NCI-H2081 treated with DMSO at 0.1 percent for 48 hours (cell line): Measurements from ENCODE around the gene SERPINA5.
"Not testable (repeated sequence)": the region's sequence is repeated elsewhere in the genome, so short reads cannot be mapped to it uniquely, and the experiment has no call there.

Experiments used
- DNase-seq: peaks from one replicate; lab custom pipeline; 2025; lab: John Stamatoyannopoulos, UW

Gene SERPINA5

GRCh38 chr14:94573475-94574277 is 7.5 kb upstream of the SERPINA5 start:
- DNase-seq: no peak

GRCh38 chr14:94574336-94574735 is 6.9 kb upstream of the SERPINA5 start:
- no peak for DNase-seq

GRCh38 chr14:94575730-94576585 is 5.3 kb upstream of the SERPINA5 start:
- DNase-seq: no peak

- not testable (repeated sequence) for DNase-seq
These were observed 3.8 kb upstream of the SERPINA5 start for GRCh38 chr14:94577472-94577871.

- DNase-seq: no peak
These were observed 2.5 kb upstream of the SERPINA5 start for GRCh38 chr14:94578712-94579111.

- DNase-seq: no peak
These were observed 1.0 kb downstream of the SERPINA5 start for GRCh38 chr14:94582199-94582750.

- DNase-seq: no peak
These were observed 1.6 kb downstream of the SERPINA5 start for GRCh38 chr14:94582851-94583250.

- DNase-seq: no peak
These were observed 2.3 kb downstream of the SERPINA5 start for GRCh38 chr14:94583557-94583956.

- no peak for DNase-seq
These were observed 3.5 kb downstream of the SERPINA5 start for GRCh38 chr14:94584591-94585280.

- no peak for DNase-seq
These were observed 5.4 kb downstream of the SERPINA5 start for GRCh38 chr14:94586635-94587034.

- no peak for DNase-seq
These were observed 7.1 kb downstream of the SERPINA5 start for GRCh38 chr14:94588311-94588710.

GRCh38 chr14:94591073-94591472 is 9.8 kb downstream of the SERPINA5 start:
- no peak for DNase-seq

GRCh38 chr14:94591871-94592270 is 10.6 kb downstream of the SERPINA5 start:
- no peak for DNase-seq

GRCh38 chr14:94592457-94592856 is 11.2 kb downstream of the SERPINA5 start:
- no peak for DNase-seq

- no peak for DNase-seq
These were observed 12.1 kb downstream of the SERPINA5 start for GRCh38 chr14:94593376-94593748.

GRCh38 chr14:94593749-94594431 is 12.7 kb downstream of the SERPINA5 start:
- DNase-seq: no peak

GRCh38 chr14:94594441-94594840 is 13.2 kb downstream of the SERPINA5 start:
- no peak for DNase-seq

- DNase-seq: no peak
These were observed 14.7 kb downstream of the SERPINA5 start for GRCh38 chr14:94595912-94596311.

GRCh38 chr14:94596361-94596760 is 15.1 kb downstream of the SERPINA5 start:
- no peak for DNase-seq

- no peak for DNase-seq
These were observed 16.6 kb downstream of the SERPINA5 start for GRCh38 chr14:94597788-94598187.

- DNase-seq: no peak
These were observed 17.2 kb downstream of the SERPINA5 start for GRCh38 chr14:94598506-94598815.
